ENCODE data around the gene TMEM132D. TPM values are rescaled to one million over a fixed set of nuclear protein-coding genes. Genes with fewer than 3 reads are reported as not detected.

Gene TMEM132D
- total RNA-seq, 4 donors from 2014 or later, result 0.17 TPM; not detected in 3

GRCh38 chr12:129110575-129110974 is 793.2 kb downstream of the TMEM132D start:
- intact Hi-C loops (cut with DNase I), result no loop called here
- 92% methylated on average over 8 of the region's 8 CpGs for WGBS
- TF ChIP-seq EP300 (IDR thresholded peaks at IDR 0.05), result no peak
- no peak for TF ChIP-seq POLR2A (IDR thresholded peaks at IDR 0.05; ENCODE audit: low read depth)
- no peak for TF ChIP-seq POLR2AphosphoS5 (IDR thresholded peaks at IDR 0.05)
- no peak for TF ChIP-seq CTCF (IDR thresholded peaks at IDR 0.05)
- no peak for DNase-seq (ENCODE audit: extremely low spot score)
- Histone ChIP-seq H3K27me3 (peaks cover 0 to 12% (median 0%) of the 10 kb centered on the region in 4 donors), H3K4me1 (no peaks in the 10 kb centered on the region), H3K4me3 (no peak overlapping the region), H3K27ac (replicated peaks in 1 of 4) (no peak overlapping the region), H3K9me3 (peaks cover 0 to 21% (median 16%) of the 10 kb centered on the region in 4 donors), H3K36me3 (no peaks in the 10 kb centered on the region)

DNA sequence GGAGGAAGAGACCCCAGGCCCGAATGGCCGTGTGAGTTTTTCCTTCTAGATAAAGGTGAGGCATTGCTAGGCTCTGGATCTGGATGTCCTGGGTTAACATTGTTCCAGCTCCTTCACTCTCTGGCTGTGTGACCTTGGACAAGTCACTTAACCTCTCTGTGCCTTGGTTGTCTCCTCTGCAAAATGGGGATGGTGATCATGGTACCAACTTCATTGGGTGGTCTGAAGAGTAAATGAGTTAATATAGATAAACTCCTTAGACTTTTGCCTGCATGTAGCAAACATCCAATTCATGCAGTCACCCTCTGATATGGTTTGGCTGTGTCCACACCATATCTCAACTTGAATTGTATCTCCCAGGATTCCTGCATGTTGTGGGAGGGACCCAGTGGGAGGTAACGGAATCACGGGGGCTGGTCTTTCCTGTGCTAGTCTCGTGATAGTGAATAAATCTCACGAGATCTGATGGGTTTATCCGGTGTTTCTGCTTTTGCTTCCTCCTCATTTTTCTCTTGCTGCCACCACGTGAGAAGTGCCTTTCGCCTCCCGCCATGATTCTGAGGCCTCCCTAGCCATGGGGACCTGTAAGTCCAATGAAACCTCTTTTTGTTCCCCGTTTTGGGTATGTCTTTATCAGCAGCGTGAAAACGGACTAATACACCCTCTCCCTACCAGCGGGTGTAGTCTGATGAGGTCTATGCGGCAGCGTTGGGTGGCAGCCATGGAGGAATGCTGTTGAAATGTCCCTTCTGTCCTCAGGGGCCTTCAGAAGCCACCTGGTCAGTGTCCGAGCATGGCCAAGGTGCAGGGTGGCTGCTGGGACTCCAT is 794.4 kb downstream of the TMEM132D start:
- TF ChIP-seq EP300 (IDR thresholded peaks at IDR 0.05) (no peak), POLR2A (IDR thresholded peaks at IDR 0.05; ENCODE audit: low read depth) (no peak), POLR2AphosphoS5 (IDR thresholded peaks at IDR 0.05) (no peak), CTCF (IDR thresholded peaks at IDR 0.05) (no peak)
- intact Hi-C loops (cut with DNase I), result no loop called here
- Histone ChIP-seq H3K27ac (replicated peaks in 1 of 4) (no peak overlapping the region), H3K4me1 (no peaks in the 10 kb centered on the region), H3K27me3 (peaks cover 0 to 5% (median 0%) of the 10 kb centered on the region in 4 donors), H3K36me3 (no peaks in the 10 kb centered on the region), H3K9me3 (peaks cover 0 to 21% (median 16%) of the 10 kb centered on the region in 4 donors), H3K4me3 (no peak overlapping the region)
- 84% methylated on average over 17 of the region's 17 CpGs for WGBS
- no peak for DNase-seq (ENCODE audit: extremely low spot score)

DNA sequence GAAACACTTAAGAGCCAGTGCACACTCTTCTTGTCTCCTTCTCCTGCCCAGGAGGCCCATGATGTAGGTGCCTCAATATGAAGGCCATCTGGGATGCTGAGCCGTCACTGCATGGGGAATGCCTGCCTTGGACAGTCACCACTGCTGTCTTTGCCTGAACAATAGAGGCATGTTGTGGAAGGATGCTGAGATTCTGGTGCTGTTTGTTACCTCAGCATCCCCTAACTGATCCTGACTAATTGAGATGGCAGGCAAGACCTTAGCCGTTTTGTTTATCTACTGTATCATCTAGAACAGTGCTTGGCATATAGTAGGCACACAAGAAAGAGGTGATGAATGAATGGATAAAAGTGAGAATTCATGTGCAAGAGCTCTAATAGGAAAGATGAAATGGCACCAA is 797.1 kb downstream of the TMEM132D start:
- Histone ChIP-seq H3K36me3 (no peaks in the 10 kb centered on the region), H3K27me3 (no peaks in the 10 kb centered on the region), H3K4me1 (no peaks in the 10 kb centered on the region), H3K9me3 (peaks cover 0 to 19% (median 15%) of the 10 kb centered on the region in 4 donors), H3K4me3 (no peak overlapping the region), H3K27ac (replicated peaks in 1 of 4) (no peak overlapping the region)
- intact Hi-C loops (cut with DNase I), result no loop called here
- TF ChIP-seq CTCF (IDR thresholded peaks at IDR 0.05), result no peak
- no peak for TF ChIP-seq EP300 (IDR thresholded peaks at IDR 0.05)
- TF ChIP-seq POLR2A (IDR thresholded peaks at IDR 0.05; ENCODE audit: low read depth), result no peak
- no peak for TF ChIP-seq POLR2AphosphoS5 (IDR thresholded peaks at IDR 0.05)
- WGBS, result 89% methylated on average over 2 of the region's 2 CpGs
- no peak for DNase-seq (ENCODE audit: extremely low spot score)

- H3K9me3 ChIP-seq, result peaks cover 0 to 7% (median 6%) of the 10 kb centered on the region in 4 donors
- no peaks in the 10 kb centered on the region for H3K36me3 ChIP-seq
- no peak overlapping the region for H3K4me3 ChIP-seq
- H3K27ac ChIP-seq (replicated peaks in 1 of 4), result no peak overlapping the region
- no peaks in the 10 kb centered on the region for H3K27me3 ChIP-seq
- H3K4me1 ChIP-seq, result no peaks in the 10 kb centered on the region
- WGBS, result 64% methylated on average over 4 of the region's 4 CpGs
- intact Hi-C loops (cut with DNase I), result no loop called here
- DNase-seq (ENCODE audit: extremely low spot score), result no peak
- TF ChIP-seq CTCF (IDR thresholded peaks at IDR 0.05) (no peak), POLR2A (IDR thresholded peaks at IDR 0.05; ENCODE audit: low read depth) (no peak), EP300 (IDR thresholded peaks at IDR 0.05) (no peak), POLR2AphosphoS5 (IDR thresholded peaks at IDR 0.05) (no peak)
Observed at GRCh38 chr12:129103231-129103630, 800.6 kb downstream of the TMEM132D start.
